HG03066 (cell line): Measurements from ENCODE around the gene CR1L.
"Not testable (repeated sequence)": the region's sequence is repeated elsewhere in the genome, so short reads cannot be mapped to it uniquely, and the experiment has no call there.

Experiments used
- ATAC-seq: cut with Tn5 transposase; IDR thresholded peaks from one replicate; pipeline ENCODE4 v1.9.1; 2021; ENCODE audit warnings: low read depth; ENCODE audit not compliant: unreplicated experiment

Gene CR1L

DNA sequence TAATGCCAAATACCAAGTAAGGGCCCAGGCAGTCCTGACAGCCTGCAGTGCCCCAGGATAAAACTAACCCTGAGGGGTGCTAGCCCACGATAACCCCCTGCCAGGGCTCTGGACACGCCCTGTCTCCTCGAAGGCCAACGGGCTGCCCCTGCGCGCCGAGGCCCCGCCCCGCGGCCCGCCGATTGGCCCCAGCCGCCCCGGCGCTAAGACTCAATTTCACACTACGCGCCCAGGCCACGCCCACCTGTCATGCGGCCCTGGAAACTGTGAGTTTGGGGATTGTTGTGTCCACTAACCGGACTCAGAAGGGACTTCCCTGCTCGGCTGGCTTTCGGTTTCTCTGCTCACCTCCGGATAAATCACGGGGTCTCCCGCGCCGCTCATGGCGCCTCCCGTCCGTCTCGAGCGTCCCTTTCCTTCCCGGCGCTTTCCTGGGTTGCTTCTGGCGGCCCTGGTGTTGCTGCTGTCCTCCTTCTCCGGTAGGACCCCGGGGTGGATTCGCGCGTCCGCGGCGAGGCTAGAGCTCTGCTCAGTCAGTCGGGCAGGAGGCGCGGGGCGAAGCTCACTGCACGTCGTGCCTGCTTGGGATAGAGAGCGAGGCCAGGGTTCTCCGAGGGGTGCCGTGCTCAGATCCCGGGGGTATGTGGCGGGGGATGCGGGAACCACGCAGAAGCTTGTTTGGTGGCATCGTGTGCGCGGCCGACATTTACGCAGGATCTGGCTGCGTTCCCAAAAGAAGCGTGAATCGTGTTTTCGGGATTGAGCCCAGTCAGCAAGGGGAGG, at the start of gene CR1L:
Gene CR1L, plus strand, starts transcription at position 282 of the 783 bp plus-strand sequence. Its CDS starts 101 bp downstream, at position 383.
- ATAC-seq = peak; percentile 92

DNA sequence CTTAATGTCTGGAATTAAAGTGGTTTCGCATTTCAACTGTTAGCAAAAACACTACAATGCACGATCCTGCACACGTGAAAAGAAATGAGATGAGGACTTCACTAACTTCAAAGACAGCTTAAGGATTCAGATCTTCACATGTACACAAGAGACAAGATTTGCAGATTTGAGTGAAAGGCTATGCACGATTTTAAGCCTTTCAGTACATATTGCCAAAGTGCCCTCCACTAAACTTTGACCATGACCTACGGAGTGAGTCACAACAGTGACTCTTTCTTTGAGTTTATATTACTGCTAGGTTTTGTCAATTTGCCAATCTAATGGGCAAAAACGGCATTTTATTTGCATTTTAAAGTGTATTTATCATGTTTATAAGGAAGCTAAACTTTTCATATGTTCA, 41.2 kb upstream of the CR1L start:
- ATAC-seq = no peak

DNA sequence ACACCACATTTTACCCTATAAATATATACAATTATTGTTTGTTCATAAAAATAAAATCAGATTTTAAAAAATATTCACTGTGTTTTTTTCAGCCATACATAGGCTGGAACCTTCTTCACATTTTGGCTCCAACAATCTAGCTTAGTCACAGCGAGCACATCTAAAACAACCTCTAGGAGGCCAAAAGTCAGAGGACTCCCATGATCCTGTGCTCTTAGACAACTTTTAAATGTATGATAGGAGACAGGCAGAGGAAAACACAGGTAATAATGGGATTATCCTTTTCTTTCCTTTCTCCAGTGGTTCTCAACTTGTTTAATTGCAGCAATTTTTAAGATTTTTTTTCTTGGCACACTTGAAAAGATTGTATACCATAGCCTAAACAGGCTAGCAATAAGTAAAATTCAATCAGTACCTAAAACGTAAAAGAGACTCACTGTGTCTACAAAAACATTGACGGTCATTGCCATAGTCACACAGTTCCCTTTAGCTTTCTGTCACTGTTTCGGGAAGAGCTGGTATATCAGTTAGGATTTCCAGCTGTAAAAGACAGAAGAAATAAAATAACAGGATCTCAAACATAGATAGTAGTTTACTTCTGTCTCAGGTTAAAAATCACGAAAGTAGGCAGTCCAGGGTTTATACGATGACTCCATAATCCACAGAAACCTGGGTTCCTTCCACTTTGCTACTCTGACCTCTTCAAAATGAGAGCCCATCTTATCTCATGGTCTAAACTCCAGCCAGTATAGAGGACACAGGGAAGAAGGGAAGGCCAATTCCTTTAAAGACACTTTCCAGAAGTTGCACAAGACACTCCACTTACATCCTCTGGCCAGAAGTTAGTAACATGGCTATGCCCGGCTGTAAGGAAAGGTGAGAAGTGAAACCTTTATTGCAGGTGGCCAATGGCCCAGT, 39.2 kb upstream of the CR1L start:
- no peak for ATAC-seq

DNA sequence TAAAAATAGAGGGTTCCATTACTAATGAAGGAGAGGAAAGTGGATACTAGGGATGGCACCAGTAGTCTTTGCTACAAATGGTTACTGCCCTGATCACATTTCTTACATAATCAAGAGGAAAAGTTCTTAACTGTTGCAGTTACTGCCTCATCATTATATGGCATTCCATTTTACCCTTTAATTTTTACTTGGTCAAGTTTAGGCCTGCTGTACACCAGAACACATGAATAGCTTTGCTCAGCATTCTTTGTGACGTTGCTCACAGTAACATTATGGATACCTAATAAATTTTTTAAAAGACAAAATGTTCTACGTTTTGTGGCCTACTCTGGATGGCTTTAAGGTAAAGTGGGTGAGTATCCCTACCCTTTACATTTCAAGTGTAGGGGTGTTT, 38.6 kb upstream of the CR1L start:
- no peak for ATAC-seq

DNA sequence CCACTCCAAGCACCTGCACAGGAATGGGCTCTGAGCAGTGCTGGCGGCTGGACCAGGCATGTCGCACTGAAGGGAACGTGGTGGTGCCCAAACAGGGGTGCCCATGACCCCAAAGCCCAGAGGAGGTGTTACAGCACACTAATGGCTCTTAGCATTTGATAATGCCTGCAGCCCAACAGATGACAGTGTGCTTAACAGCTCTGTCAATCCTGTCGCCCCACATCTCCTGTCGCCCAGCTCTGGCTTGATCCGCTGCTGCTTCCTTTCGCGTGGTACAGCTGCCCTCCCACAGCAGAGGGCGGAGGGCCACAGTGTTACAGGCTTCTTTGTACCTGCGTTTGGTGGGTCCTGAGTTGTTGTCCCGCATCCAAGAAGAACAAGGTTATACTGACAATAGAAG, 32.2 kb upstream of the CR1L start:
- no peak for ATAC-seq

DNA sequence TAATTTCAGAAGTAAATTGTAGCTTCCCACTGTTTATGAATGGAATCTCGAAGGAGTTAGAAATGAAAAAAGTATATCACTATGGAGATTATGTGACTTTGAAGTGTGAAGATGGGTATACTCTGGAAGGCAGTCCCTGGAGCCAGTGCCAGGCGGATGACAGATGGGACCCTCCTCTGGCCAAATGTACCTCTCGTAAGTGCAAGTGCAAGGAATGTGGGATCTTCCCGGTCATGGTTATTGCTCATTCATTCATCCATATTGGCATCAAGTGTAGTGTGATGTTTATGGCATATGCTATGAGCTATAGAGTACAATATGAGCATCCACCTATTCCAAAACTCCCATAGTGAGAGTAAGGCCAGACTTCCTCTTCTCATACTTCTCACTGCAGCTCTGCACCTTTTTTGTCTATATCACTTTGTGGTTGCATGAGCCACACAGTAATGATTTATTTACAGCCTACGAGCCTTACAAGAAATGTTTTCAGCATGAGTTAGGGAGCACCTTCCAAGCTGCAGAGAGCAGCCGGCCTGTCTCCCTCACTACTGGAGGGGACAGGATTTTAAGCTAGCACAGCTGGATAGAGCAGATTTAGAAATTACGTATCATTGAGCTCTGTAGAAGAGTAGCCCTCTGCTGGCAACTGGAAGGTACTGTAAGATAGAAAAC, 24.9 kb upstream of the CR1L start:
- peak; percentile 98 for ATAC-seq

DNA sequence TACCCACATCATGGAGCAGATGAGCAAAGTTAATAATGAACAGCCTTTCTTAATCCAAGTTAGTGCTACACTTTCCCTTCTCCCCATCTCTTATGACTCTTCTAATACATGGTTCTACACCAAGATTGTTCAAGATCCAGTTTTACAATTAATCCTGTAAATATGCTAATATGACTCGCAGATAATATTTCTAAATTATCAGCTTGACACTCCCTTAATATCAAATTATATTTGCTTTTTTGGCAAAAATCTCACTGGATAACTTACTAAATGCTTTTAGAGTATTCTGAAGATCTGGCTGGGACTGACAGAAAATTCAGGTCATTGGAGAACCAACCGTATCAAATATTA, 24.4 kb upstream of the CR1L start:
- no peak for ATAC-seq

DNA sequence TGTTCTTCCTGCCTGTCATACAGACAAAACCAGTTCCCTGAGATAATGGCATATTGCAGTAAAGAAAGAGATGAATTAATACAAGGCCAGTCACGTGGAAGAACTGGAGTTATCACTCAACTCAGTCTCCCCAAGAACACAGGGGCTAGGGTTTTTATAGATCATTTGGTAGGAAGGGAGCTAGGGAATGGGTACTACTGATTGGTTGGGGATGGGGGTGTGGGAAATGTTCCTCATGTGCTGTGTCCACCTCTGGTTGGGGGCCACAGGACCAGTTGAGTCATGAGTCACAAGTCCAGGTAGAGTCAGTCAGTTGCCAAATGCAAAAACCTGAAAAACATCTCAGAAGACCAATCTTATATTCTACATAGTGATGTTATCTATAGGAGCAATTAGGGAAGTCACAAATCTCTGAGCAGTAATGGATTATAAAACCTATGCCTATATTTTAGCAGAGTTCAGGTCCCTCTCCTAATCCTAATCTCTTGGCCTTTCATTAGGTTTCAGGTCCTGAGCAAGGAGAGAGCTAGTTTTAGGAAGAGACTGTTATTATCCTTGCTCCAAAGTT, 19.3 kb upstream of the CR1L start:
- ATAC-seq = not testable (repeated sequence)

DNA sequence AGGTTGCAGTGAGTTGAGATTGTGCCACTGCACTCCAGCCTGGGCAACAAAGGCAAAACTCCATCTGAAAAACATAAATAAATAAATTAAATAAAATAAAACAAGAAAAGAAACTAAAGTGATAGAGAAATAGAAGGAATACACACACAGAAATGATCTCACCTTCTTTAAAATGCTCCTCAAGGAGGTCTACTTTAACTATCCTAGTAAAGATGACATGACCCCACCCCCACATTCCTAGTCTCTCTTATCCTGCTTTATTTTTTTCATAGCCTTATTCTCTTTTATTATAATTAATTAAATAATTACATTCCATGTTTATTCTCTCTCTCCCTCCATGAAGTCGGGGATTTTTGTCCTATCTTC, 18.0 kb upstream of the CR1L start:
- no peak for ATAC-seq

DNA sequence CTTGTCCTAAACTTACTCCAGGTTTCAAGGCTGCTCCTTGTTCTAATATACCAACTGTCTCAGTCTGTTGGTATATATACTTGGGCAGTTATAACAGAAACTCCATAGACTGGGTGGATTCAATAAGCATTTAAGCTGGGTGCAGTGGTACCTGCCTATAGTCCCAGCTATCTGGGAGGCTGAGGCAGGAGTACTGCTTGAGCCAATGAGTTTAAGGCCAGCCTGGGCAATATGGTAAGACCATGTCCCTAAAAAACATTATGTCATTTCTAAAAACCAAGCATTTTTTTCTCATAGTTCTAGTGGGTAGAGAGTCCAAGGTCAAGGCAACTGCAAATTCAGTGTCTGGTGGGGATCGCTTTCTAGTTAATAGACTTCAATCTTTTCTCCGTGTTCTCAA, 17.4 kb upstream of the CR1L start:
- no peak for ATAC-seq

DNA sequence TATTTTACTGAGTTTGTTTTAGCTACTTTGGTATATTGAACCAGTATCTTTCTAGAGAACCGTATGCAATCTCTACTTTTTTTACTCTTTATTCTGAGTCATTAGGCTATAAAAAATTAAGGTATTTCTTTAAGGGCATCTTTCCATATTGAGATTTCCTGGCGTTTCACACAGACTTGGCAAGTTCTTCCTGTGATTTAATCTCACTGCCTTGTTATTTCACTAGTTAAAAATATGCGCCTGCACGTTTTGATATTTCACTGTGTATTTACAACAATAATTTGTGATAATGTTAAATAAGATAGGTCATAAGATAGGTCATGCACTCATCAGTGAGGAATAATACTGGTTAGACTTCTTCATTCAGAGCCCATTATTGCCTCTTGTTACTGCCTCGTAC, 16.2 kb upstream of the CR1L start:
- no peak for ATAC-seq

DNA sequence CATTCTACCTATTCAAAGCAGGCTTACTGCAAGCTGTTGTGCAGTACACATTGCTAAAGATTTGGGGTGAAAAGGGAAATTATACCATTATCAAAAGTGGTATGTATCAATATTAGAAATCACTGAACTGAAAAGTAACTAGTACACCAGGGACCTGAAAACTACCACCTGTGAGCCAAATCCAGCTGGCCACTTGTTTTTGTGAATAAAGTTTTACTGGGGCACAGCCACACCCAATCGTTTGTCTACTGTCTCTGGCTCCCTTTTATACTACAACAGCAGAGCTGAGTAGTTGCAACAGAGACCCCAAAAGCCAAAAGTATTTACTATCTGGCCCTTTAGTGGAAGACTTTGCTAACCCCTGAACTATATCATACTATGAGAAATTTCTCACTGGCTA, 13.8 kb upstream of the CR1L start:
- ATAC-seq = no peak

DNA sequence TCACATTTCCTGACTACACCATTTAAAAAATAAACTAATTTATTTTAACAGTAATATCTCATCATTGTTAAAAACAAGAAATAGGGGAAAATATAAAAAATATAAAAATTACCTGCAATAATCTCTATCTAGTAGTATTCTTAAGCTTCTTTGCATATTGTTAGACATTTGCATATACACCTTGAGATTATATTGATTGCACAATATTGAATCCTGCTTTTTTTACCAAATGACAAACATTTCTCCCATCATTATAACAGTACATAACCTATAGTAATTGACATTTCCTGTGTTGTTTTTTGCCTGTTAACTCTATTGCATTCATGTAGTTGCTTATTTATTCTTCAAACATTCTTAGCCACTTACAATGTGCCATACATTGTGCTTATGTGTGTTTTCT, 11.7 kb upstream of the CR1L start:
- ATAC-seq = no peak

DNA sequence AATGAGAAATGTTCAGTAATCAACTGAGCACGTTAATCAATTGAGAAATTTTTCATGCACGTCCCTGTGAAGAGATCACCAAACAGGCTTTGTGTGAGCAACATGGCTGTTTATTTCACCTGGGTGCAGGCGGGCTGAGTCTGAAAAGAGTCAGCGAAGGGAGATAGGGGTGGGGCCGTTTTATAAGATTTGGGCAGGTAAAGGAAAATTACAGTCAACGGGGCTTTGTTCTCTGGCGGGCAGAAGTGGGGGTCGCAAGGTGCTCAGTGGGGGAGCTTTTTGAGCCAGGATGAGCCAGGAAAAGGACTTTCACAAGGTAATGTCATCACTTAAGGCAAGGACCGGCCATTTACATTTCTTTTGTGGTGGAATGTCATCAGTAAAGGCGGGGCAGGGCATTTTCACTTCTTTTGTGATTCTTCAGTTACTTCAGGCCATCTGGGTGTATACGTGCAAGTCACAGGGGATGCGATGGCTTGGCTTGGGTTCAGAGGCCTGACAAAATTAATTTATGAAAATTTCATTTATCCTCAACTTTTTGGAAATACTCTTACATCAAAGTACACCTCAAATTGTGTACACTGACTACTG, 11.1 kb upstream of the CR1L start:
- not testable (repeated sequence) for ATAC-seq

DNA sequence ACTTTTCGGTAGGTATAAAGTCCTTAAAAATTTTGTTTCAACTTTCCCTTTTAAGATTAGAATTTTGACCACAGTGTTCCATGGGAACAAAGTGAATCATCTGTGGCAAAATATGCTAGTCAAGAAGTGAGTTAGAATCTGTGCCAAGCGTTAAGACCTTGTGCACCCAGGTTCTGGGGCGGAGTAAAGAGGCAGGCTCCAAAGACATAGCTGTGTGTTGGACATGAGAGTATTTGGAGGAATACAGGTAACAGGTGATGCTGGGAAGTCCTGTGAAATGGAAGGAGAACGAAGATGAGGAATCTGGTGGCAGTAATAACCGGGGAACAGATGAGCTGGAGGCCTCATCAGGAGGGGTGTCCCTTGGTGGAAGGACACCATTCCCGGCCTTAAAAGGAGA, 10.6 kb upstream of the CR1L start:
- not testable (repeated sequence) for ATAC-seq

DNA sequence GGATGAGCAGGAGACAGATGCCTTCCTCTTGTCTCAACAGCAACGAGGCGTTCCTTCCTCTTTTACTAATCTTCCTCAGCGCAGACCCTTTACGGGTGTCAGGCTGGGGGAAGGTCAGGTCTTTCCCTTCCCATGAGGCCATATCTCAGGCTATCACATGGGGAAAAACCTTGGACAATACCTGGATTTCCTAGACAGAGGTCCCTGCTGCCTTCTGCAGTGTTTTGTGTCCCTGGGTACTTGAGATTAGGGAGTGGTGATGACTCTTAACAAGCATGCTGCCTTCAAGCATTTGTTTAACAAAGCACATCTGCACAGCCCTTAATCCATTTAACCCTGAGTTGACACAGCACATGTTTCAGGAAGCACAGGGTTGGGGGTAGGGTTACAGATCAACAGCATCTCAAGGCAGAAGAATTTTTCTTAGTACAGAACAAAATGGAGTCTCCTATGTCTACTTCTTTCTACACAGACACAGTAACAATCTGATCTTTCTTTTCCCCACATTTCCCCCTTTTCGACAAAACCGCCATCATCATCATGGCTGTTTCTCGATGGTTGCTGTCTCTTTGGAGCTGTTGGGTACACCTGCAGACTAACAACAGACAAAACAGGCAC, 9.3 kb upstream of the CR1L start:
- not testable (repeated sequence) for ATAC-seq

DNA sequence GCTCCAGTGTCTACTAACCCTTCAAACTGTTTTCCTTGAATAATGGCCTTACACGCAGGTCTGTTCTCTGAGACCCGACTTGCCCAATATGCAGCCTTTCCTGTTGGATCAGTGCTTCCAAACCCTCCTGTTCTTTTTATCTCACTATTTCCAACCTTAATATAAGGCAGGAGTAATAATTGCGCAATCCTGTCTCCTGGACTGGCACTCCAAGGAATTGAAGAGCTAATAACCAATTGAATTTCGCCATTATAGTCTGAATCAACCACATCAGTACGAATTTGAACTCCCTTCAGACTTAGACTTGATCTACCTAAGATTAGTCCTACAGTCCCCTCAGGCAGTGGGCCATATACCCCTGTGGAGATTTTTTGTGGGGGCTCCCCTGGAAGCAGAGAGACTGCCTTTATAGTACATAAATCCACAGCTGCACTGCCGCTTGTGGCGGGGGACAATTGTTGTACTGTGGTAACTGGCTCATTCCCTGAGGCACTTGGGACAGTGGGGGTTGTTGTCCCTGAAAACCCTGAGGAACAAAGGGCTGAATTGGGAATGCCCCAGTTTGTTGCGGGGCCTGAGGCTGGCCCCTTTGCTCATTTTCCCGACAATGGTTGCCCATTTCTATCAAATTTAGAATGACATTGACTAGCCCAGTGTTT, 6.3 kb upstream of the CR1L start:
- ATAC-seq = not testable (repeated sequence)

DNA sequence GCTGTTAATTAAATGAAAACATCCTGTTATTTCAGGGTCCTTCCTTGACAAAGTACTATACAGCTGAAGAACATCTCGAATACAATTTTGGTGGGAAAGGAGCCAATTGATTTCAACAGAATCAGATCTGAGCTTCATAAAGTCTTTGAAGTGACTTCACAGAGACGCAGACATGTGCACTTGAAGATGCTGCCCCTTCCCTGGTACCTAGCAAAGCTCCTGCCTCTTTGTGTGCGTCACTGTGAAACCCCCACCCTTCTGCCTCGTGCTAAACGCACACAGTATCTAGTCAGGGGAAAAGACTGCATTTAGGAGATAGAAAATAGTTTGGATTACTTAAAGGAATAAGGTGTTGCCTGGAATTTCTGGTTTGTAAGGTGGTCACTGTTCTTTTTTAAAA, 5.6 kb upstream of the CR1L start:
- ATAC-seq = not testable (repeated sequence)

DNA sequence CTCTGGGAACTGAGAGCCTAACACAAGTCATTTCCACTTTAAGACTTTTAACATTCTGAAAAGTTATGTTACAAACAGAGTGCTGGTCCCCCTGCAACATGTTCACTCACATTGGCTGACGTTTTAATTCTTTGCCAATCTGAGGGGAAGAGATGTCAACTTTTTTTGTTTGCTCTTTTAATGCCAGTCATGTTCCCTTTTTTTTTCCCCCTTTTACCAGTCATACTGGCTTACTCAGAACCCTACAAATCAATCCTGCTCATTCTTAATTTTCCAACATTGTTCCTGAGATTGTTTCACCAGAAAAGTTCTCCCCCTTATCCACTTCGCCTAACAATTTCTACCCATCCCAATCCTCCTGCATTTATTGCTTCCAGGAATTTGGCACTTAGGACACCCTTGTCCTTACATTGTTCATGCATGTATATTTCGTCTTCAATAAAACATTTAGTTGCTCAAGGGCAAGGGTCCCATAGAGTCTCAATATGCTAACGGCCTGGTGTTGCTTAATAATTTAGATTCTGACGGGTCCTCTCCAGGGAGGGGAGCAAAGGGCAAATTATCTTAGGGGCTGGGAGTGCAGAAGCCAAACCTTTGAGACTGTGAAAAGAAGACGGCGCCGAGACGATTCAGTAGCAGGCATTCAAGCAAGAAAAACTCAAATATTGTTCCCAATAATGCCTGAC, 624 bp upstream of the CR1L start:
- ATAC-seq = peak; percentile 3
